GM11168 (cell line): ENCODE measurements around the gene ACSM3.
"Not testable (repeated sequence)": the region's sequence is repeated elsewhere in the genome, so short reads cannot be mapped to it uniquely, and the experiment has no call there.

ENCODE experiments used
- in situ Hi-C: fragments of 300-500 bp; cut with MboI; formaldehyde crosslinking; loops from one replicate; pipeline ENCODE4 v1.12.0; 2022; ENCODE audit warnings: low sequenced_read_pairs; ENCODE audit not compliant: unreplicated experiment

ACSM3 gene

GRCh38 chr16:20803192-20803560 is 39.4 kb downstream of the ACSM3 start:
- in situ Hi-C loops = no loop called here

GRCh38 chr16:20803561-20804214 is 39.9 kb downstream of the ACSM3 start:
- in situ Hi-C loops = no loop called here

DNA sequence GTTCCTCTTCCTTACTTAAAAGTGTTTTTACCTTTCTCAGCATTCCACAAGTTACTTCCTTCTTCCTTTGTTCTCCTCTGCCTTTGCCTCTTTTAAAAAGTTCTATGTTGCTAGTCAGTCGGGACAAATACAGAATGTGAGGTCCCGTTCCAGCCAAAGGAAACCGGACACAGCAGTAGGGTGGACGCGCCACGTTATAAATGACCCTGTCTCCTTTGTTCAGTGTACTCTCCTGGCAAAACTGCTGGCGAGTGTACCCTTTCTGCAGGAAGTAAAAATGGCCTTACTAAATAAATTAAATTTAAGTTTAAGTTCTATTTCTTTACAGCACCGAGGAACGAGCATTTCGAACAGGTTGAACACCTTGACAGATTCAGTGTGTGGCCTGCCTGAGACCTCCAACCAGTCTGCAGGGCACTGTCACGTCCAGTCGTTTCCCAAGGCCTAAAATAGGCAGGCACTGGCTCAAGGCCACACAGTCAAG is 41.9 kb downstream of the ACSM3 start:
- in situ Hi-C loops = not testable (repeated sequence)

GRCh38 chr16:20806168-20807050 is 42.6 kb downstream of the ACSM3 start, which contains the start of the genes ERI2 and REXO5:
TSS of gene ERI2 (minus strand) at chr16:20806472. CDS start at chr16:20806430, 42 bp downstream.
TSS of gene REXO5 (plus strand) at chr16:20806527. CDS start at chr16:20806954, 427 bp downstream.
- in situ Hi-C loops = no loop called here

- in situ Hi-C loops = no loop called here
Measured at GRCh38 chr16:20807862-20808261, 44.0 kb downstream of the ACSM3 start.

GRCh38 chr16:20811889-20812439 is 48.1 kb downstream of the ACSM3 start:
- in situ Hi-C loops = no loop called here

GRCh38 chr16:20812510-20812909 is 48.7 kb downstream of the ACSM3 start:
- in situ Hi-C loops = no loop called here

DNA sequence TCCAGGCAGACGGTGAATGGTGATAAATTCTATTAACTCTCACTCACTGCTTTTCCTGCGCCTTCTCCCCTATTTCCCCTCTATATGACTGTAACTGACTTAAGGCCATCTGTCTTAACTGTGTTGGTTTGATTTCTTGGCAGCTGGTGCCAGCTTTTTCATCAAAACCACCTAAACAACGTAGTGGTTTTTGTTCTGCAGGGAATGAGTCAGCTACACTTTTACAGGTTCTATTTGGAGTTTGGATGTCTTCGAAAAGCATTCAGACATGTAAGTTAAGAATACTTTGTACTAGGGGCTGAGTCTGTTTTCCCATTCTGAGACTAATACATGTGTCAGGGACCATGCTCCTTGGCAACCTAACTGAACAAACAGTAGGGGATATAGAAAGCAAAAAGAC is 51.0 kb downstream of the ACSM3 start:
- in situ Hi-C loops = no loop called here

DNA sequence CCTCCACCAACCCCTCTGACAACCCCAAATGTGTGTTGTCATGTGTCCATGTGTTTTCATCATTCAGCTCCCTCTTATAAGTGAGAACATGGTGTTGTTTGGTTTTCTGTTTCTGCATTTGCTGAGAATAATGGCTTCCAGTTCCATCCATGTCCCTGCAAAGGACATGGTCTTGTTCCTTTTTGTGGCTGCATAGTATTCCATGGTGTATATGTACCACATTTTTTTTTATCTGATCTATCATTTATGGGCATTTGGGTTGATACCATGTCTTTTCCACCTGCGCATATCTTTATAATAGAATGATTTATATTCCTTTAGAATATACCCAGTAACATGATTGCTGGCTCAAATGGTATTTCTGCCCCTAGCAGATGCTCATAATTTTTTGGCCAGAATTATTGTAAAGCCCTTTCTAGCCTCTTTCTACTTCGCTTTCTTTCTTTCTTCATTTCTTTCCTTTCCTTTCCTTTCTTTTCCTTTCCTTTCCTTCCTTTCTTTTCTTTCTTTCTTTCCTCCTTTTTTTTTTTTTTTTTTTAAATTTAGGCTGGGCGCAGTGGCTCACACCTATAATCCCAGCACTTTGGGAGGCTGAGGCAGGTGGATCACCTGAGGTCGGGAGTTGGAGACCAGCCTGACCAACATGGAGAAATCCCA is 55.2 kb downstream of the ACSM3 start:
- in situ Hi-C loops = no loop called here

GRCh38 chr16:20821682-20822081 is 57.9 kb downstream of the ACSM3 start:
- in situ Hi-C loops = no loop called here

- in situ Hi-C loops = no loop called here
Measured at GRCh38 chr16:20822521-20823325, 58.9 kb downstream of the ACSM3 start.

GRCh38 chr16:20826039-20826566 is 62.3 kb downstream of the ACSM3 start:
- in situ Hi-C loops = no loop called here

GRCh38 chr16:20829536-20829935 is 65.7 kb downstream of the ACSM3 start:
- in situ Hi-C loops = no loop called here

DNA sequence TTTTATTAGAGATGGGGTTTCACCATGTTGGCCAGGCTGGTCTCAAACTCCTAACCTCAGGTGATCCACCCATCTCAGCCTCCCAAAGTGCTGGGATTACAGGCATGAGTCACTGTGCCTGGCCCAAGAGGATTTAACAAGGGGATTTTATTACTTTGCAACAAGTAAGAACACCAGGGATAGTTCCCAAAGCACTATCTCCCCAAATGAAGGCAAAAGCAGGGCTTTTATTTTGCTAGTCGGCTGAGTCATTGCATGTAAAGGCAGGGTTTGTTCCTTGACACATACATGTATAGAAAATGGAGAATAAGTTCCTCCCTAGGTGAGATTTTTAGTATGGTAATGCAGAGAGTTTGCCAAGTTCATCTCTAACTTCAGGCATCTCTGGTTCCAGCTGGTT is 66.6 kb downstream of the ACSM3 start:
- in situ Hi-C loops = no loop called here

DNA sequence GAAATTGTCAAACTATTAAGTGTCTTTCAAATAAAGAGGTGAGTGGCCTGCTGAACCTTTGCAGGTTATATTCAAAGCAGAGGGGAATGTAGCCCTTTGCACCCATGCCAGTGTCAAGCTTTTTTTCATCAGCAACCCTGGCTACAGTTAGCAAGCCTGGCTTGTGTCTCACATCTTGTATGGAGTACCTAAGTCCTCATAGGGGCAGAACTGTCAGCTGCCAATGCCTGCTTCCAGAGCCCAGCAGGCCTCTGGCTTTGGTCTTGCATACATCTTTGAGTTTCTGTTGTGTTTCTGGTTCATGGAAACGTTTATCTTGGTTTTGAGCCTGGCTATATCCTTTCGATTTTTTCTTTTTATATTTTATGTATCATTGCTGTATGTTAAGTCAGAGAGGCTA is 69.3 kb downstream of the ACSM3 start:
- in situ Hi-C loops = no loop called here

- in situ Hi-C loops = no loop called here
Measured at GRCh38 chr16:20838240-20838639, 74.4 kb downstream of the ACSM3 start.

DNA sequence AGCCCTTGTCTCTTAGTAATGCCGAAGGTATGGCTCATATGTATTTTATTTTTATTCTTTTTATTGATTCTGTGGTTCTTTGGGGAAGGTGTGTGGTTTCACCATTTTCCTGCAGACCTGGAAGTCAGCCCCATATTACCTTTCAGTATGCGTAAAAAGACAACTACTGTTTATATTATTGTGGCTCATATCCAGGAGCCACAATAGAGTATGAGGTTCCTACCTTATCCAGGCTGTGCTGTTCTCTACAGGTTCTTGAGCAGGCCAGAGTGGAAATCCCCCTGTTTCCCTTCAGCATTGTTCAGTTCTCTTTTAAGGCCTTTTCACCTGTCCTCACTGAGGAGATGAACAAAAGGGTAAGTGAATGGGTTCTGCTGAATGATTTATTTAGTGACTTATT is 75.7 kb downstream of the ACSM3 start:
- in situ Hi-C loops = no loop called here

GRCh38 chr16:20844054-20844453 is 80.2 kb downstream of the ACSM3 start:
- in situ Hi-C loops = no loop called here

GRCh38 chr16:20844588-20844987 is 80.8 kb downstream of the ACSM3 start:
- in situ Hi-C loops = no loop called here

- in situ Hi-C loops = no loop called here
Measured at GRCh38 chr16:20846030-20846429, 82.2 kb downstream of the ACSM3 start.
